ENCODE results near the gene SLC8A1.

The SLC8A1 gene

DNA sequence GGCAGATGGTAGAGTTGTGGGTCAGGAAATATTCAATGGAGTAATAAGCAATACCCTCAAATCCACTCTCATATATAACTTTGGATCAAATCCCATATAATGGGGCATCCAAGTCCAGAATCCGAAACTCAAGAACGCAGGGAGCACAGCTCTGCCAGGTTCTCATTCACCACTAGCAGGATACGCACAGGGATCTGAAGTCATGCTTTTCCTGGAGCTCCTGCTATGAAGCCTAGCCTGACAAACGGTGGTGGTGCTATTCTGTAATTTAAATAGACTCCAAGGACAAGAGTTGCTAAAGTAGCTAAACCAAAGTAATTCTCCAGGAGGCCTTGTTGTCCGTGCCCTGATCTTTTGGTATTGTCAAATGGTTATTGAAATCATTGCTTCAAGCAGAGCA lies 264.8 kb downstream of the SLC8A1 start:
- Histone ChIP-seq H3K4me1 (ENCODE audit: control insufficient read depth, insufficient read depth, low read length, poor library complexity, severe bottlenecking) (no peaks in the 10 kb centered on the region), H3K27me3 (replicated peaks; ENCODE audit: control insufficient read depth, insufficient read depth, low read length, poor library complexity, severe bottlenecking) (no peaks in the 10 kb centered on the region), H3K27ac (ENCODE audit: insufficient read depth, low read length, poor library complexity, severe bottlenecking) (no peak overlapping the region), H3K4me3 (ENCODE audit: insufficient read depth, low read depth, low read length, poor library complexity, severe bottlenecking) (no peak overlapping the region), H3K36me3 (ENCODE audit: control insufficient read depth, insufficient read depth, low read length) (no peaks in the 10 kb centered on the region), H3K9me3 (ENCODE audit: control insufficient read depth, low read length) (no peaks in the 10 kb centered on the region)
- no peak for DNase-seq

DNA sequence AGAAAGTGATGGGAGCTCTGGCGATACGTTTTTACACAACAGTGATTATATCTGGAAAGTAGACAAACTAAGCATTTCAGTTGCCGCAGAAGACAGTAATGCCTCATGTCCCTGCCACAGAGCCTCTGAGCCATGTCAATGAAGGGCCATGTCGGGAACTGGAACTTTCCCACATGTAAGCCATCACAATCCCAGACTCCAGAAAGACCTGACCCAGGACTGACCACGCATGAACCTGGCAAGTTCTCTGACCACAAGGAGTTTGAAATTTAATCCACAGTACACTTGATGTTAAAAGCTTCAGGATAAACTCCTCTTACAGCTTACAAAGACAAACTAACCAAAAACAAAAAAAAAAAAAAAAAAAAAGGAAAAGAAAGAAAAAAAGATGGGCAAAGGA lies 267.3 kb downstream of the SLC8A1 start:
- no peak for DNase-seq
- H3K36me3 ChIP-seq (ENCODE audit: control insufficient read depth, insufficient read depth, low read length), result no peaks in the 10 kb centered on the region

DNA sequence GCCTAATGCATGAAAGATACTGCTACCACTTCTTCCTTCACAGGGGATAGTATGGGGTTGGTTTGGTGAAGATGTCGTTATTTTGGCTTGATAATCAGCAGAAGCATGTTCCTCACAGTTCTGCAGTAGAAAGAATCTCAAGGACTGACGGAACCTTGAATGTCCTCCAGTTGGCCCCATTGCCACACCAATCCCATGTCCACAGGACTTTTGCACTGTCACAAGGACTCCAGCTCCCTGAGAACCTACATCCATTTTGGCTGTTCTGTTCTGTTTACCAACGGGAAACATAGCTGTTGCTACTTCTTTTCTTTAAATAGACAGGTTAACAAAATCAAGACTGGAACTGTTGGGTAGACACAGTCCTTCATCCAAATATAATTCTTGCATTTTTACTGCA lies 270.0 kb downstream of the SLC8A1 start:
- no peak for DNase-seq
- H3K36me3 ChIP-seq (ENCODE audit: control insufficient read depth, insufficient read depth, low read length), result no peaks in the 10 kb centered on the region
- no peaks in the 10 kb centered on the region for H3K27me3 ChIP-seq (replicated peaks; ENCODE audit: control insufficient read depth, insufficient read depth, low read length, poor library complexity, severe bottlenecking)
- no peak overlapping the region for H3K4me3 ChIP-seq (ENCODE audit: insufficient read depth, low read depth, low read length, poor library complexity, severe bottlenecking)
- H3K9me3 ChIP-seq (ENCODE audit: control insufficient read depth, low read length), result no peaks in the 10 kb centered on the region
- H3K27ac ChIP-seq (ENCODE audit: insufficient read depth, low read length, poor library complexity, severe bottlenecking), result no peak overlapping the region
- no peaks in the 10 kb centered on the region for H3K4me1 ChIP-seq (ENCODE audit: control insufficient read depth, insufficient read depth, low read length, poor library complexity, severe bottlenecking)

More for the DNA sequence above, 267.3 kb downstream of the SLC8A1 start:
- Histone ChIP-seq H3K27ac (ENCODE audit: insufficient read depth, low read length, poor library complexity, severe bottlenecking) (no peak overlapping the region), H3K4me3 (ENCODE audit: insufficient read depth, low read depth, low read length, poor library complexity, severe bottlenecking) (no peak overlapping the region), H3K27me3 (replicated peaks; ENCODE audit: control insufficient read depth, insufficient read depth, low read length, poor library complexity, severe bottlenecking) (no peaks in the 10 kb centered on the region), H3K4me1 (ENCODE audit: control insufficient read depth, insufficient read depth, low read length, poor library complexity, severe bottlenecking) (no peaks in the 10 kb centered on the region), H3K9me3 (ENCODE audit: control insufficient read depth, low read length) (no peaks in the 10 kb centered on the region)

DNA sequence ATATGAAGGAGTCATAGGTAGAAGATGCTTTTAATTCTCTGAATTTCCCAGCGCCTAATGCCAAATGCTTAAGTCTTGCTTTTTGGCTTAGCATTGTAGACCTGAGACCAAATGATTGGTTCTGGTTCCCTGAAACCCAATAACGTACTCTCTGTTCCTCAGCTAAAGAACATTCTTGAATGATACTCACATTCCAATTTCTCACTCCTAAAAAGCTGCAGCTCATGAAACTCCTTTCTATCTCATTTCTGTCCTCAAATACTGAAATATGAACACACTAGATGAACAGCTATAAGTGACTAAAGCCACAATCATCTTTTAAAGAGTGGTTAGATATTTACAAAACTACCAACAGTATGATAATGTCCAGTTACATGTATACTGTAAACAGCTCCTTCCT lies 272.1 kb downstream of the SLC8A1 start:
- Histone ChIP-seq H3K4me3 (ENCODE audit: insufficient read depth, low read depth, low read length, poor library complexity, severe bottlenecking) (no peak overlapping the region), H3K27me3 (replicated peaks; ENCODE audit: control insufficient read depth, insufficient read depth, low read length, poor library complexity, severe bottlenecking) (no peaks in the 10 kb centered on the region), H3K4me1 (ENCODE audit: control insufficient read depth, insufficient read depth, low read length, poor library complexity, severe bottlenecking) (no peaks in the 10 kb centered on the region), H3K9me3 (ENCODE audit: control insufficient read depth, low read length) (no peaks in the 10 kb centered on the region), H3K27ac (ENCODE audit: insufficient read depth, low read length, poor library complexity, severe bottlenecking) (no peak overlapping the region), H3K36me3 (ENCODE audit: control insufficient read depth, insufficient read depth, low read length) (no peaks in the 10 kb centered on the region)
- no peak for DNase-seq

DNA sequence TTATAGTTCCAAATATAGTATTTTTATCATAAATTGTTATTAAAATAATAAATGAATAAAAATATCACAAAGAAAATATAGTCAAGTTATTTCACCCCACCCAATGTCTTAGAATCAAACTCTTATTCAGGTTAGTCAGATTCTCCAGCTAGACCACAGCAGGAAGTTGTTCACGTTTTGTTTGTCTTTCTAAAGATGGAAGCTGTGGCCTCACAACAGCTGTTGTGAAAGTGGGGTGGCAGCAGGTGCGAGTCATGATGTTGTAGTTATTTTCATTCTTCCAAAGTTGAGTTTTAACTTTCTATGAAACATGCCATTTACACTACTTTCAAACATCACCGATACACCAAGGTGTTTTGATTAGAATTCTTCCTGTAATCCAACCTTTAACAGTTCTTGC lies 272.9 kb downstream of the SLC8A1 start:
- no peak for DNase-seq
- H3K9me3 ChIP-seq (ENCODE audit: control insufficient read depth, low read length), result no peaks in the 10 kb centered on the region
- H3K4me1 ChIP-seq (ENCODE audit: control insufficient read depth, insufficient read depth, low read length, poor library complexity, severe bottlenecking), result no peaks in the 10 kb centered on the region
- H3K4me3 ChIP-seq (ENCODE audit: insufficient read depth, low read depth, low read length, poor library complexity, severe bottlenecking), result no peak overlapping the region
- no peak overlapping the region for H3K27ac ChIP-seq (ENCODE audit: insufficient read depth, low read length, poor library complexity, severe bottlenecking)
- no peaks in the 10 kb centered on the region for H3K27me3 ChIP-seq (replicated peaks; ENCODE audit: control insufficient read depth, insufficient read depth, low read length, poor library complexity, severe bottlenecking)
- no peaks in the 10 kb centered on the region for H3K36me3 ChIP-seq (ENCODE audit: control insufficient read depth, insufficient read depth, low read length)

DNA sequence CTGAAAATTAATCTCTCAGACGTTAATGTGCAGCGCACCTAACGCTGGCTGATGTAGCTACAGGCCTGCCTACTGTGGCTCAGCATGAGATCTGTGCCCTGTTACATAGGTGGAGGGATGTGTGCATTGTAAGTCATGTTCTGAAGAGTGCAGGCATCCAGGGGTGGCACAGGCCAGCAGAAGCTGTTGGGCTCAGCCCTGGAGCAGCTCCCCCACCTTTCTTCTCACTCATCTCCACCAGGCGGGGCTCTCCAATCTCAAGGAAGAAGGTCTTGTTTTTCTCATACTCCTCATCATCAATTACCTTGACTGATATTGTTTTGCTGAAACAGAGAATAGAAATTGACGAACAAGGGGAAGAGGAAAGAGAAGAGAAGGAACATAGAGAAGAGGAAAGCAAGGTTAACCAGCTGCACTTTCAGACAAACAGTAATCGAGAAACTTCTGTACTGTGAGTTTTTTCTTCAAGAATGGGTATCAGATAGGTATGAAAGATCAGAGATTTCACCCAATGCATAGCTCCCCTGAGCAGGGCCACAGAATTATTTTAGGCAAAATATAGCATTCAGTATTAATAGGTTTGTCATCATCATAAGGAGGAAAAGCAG lies 273.6 kb downstream of the SLC8A1 start:
- H3K9me3 ChIP-seq (ENCODE audit: control insufficient read depth, low read length), result no peaks in the 10 kb centered on the region
- H3K27me3 ChIP-seq (replicated peaks; ENCODE audit: control insufficient read depth, insufficient read depth, low read length, poor library complexity, severe bottlenecking), result no peaks in the 10 kb centered on the region
- no peak overlapping the region for H3K4me3 ChIP-seq (ENCODE audit: insufficient read depth, low read depth, low read length, poor library complexity, severe bottlenecking)
- H3K4me1 ChIP-seq (ENCODE audit: control insufficient read depth, insufficient read depth, low read length, poor library complexity, severe bottlenecking), result no peaks in the 10 kb centered on the region
- no peak overlapping the region for H3K27ac ChIP-seq (ENCODE audit: insufficient read depth, low read length, poor library complexity, severe bottlenecking)
- no peaks in the 10 kb centered on the region for H3K36me3 ChIP-seq (ENCODE audit: control insufficient read depth, insufficient read depth, low read length)
- no peak for DNase-seq

DNA sequence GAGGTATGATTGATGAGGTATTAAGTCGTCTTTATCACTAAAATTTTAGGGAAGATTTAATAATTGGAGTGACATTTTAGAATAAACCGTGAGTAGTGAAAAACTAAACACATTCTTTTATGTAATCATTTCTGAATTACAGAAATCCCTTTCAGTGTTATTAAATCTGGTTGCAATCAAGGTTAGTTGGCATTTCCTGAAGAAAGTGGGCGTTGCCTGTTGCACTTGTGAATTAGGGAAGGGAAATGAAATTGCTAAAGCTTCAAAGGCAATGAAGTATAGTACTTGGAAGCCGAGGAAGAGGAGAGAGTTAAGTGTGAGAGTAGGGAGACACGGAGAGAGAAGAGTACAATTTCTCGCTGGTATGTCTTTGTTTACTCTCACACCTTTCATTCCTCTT lies 274.5 kb downstream of the SLC8A1 start:
- Histone ChIP-seq H3K36me3 (ENCODE audit: control insufficient read depth, insufficient read depth, low read length) (no peaks in the 10 kb centered on the region), H3K9me3 (ENCODE audit: control insufficient read depth, low read length) (no peaks in the 10 kb centered on the region), H3K27me3 (replicated peaks; ENCODE audit: control insufficient read depth, insufficient read depth, low read length, poor library complexity, severe bottlenecking) (no peaks in the 10 kb centered on the region), H3K4me1 (ENCODE audit: control insufficient read depth, insufficient read depth, low read length, poor library complexity, severe bottlenecking) (no peaks in the 10 kb centered on the region), H3K4me3 (ENCODE audit: insufficient read depth, low read depth, low read length, poor library complexity, severe bottlenecking) (no peak overlapping the region), H3K27ac (ENCODE audit: insufficient read depth, low read length, poor library complexity, severe bottlenecking) (no peak overlapping the region)
- no peak for DNase-seq

DNA sequence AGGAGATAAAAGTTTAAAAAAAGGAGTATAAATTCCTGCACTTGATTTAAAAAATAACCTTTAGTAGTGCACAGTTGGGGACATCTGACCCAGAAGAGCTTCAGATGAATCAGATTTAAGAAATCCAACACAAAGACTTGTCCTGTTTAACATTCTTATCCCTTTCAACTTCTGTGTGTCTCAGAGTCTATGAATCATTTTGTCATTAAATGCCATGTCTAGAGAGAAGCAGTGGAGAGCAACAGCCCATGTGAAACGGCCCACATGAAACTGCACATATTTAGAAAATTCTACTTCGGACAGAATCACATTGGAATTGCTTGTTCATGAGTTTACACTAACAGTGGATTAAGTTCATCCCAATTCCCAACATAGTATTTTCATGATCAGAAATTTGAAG lies 278.6 kb downstream of the SLC8A1 start:
- H3K4me1 ChIP-seq (ENCODE audit: control insufficient read depth, insufficient read depth, low read length, poor library complexity, severe bottlenecking), result no peaks in the 10 kb centered on the region
- H3K36me3 ChIP-seq (ENCODE audit: control insufficient read depth, insufficient read depth, low read length), result no peaks in the 10 kb centered on the region
- no peak for DNase-seq
- no peaks in the 10 kb centered on the region for H3K9me3 ChIP-seq (ENCODE audit: control insufficient read depth, low read length)
- no peak overlapping the region for H3K4me3 ChIP-seq (ENCODE audit: insufficient read depth, low read depth, low read length, poor library complexity, severe bottlenecking)
- H3K27ac ChIP-seq (ENCODE audit: insufficient read depth, low read length, poor library complexity, severe bottlenecking), result no peak overlapping the region
- no peaks in the 10 kb centered on the region for H3K27me3 ChIP-seq (replicated peaks; ENCODE audit: control insufficient read depth, insufficient read depth, low read length, poor library complexity, severe bottlenecking)

DNA sequence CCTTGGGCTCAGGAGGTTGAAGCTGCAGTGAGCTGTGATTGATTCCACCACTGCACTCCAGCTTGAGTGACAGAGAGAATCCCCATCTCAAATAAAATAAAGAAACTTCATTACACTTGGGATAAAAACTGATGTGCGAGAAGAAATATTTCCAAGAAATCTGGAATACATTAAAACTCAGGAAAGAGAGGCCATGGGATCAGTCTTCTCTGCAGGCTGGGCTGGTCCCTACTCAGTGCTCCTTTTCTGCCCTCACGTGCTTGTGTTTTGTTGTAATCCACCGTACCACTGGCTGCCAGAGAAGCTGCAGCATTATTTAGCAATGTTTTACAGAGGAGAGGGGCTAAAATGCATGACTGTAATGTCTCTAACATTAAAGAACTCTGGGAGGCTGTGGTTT lies 282.0 kb downstream of the SLC8A1 start:
- Histone ChIP-seq H3K27ac (ENCODE audit: insufficient read depth, low read length, poor library complexity, severe bottlenecking) (no peak overlapping the region), H3K4me1 (ENCODE audit: control insufficient read depth, insufficient read depth, low read length, poor library complexity, severe bottlenecking) (no peaks in the 10 kb centered on the region), H3K27me3 (replicated peaks; ENCODE audit: control insufficient read depth, insufficient read depth, low read length, poor library complexity, severe bottlenecking) (no peaks in the 10 kb centered on the region), H3K9me3 (ENCODE audit: control insufficient read depth, low read length) (no peaks in the 10 kb centered on the region), H3K36me3 (ENCODE audit: control insufficient read depth, insufficient read depth, low read length) (no peaks in the 10 kb centered on the region), H3K4me3 (ENCODE audit: insufficient read depth, low read depth, low read length, poor library complexity, severe bottlenecking) (no peak overlapping the region)
- no peak for DNase-seq

DNA sequence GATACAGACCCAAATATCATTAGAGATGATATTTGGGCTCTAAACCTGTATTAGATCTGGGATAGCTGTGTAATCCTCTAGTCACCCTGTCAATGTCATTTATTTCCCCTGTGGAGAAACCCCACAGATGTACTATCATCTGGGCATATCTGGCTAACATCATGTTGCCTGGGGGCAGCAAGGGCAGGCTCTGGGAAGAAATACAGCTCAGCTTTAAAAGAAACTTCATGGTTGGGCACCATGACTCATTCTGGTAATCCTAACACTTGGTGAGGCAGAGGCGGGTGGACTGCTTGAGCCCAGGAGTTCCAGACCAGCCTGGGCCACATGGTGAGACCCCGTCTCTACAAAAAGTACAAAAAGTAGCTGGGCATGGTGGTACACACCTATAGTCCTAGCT lies 282.5 kb downstream of the SLC8A1 start:
- Histone ChIP-seq H3K4me1 (ENCODE audit: control insufficient read depth, insufficient read depth, low read length, poor library complexity, severe bottlenecking) (no peaks in the 10 kb centered on the region), H3K4me3 (ENCODE audit: insufficient read depth, low read depth, low read length, poor library complexity, severe bottlenecking) (no peak overlapping the region), H3K27me3 (replicated peaks; ENCODE audit: control insufficient read depth, insufficient read depth, low read length, poor library complexity, severe bottlenecking) (no peaks in the 10 kb centered on the region), H3K27ac (ENCODE audit: insufficient read depth, low read length, poor library complexity, severe bottlenecking) (no peak overlapping the region), H3K36me3 (ENCODE audit: control insufficient read depth, insufficient read depth, low read length) (no peaks in the 10 kb centered on the region), H3K9me3 (ENCODE audit: control insufficient read depth, low read length) (no peaks in the 10 kb centered on the region)
- DNase-seq, result no peak

DNA sequence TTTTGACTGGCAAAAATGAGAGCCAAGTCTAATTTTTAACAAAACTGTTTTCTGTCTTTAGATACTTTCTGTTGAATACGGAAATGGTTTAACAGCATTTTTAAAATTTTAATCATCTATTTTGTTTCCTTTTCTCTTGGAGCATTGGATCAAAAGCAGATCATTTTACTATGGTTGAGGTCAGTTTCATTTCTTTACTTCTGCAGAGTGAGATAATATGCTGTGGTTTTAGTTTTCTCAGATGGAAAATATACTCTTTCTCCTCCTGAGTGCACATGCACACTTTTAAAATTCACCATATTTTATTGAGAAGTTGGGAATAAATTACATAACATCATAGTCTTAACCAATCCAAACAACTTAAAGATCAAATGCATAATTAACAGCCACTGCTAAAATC lies 283.3 kb downstream of the SLC8A1 start:
- Histone ChIP-seq H3K27me3 (replicated peaks; ENCODE audit: control insufficient read depth, insufficient read depth, low read length, poor library complexity, severe bottlenecking) (no peaks in the 10 kb centered on the region), H3K9me3 (ENCODE audit: control insufficient read depth, low read length) (no peaks in the 10 kb centered on the region), H3K27ac (ENCODE audit: insufficient read depth, low read length, poor library complexity, severe bottlenecking) (no peak overlapping the region), H3K36me3 (ENCODE audit: control insufficient read depth, insufficient read depth, low read length) (no peaks in the 10 kb centered on the region), H3K4me3 (ENCODE audit: insufficient read depth, low read depth, low read length, poor library complexity, severe bottlenecking) (no peak overlapping the region), H3K4me1 (ENCODE audit: control insufficient read depth, insufficient read depth, low read length, poor library complexity, severe bottlenecking) (no peaks in the 10 kb centered on the region)
- no peak for DNase-seq
